ENCODE data around the gene C17orf50. TPM values are rescaled to one million over a fixed set of nuclear protein-coding genes. Genes with fewer than 3 reads are reported as not detected.

C17orf50 gene
- total RNA-seq, 1 experiment from 2014 or later = not detected

DNA sequence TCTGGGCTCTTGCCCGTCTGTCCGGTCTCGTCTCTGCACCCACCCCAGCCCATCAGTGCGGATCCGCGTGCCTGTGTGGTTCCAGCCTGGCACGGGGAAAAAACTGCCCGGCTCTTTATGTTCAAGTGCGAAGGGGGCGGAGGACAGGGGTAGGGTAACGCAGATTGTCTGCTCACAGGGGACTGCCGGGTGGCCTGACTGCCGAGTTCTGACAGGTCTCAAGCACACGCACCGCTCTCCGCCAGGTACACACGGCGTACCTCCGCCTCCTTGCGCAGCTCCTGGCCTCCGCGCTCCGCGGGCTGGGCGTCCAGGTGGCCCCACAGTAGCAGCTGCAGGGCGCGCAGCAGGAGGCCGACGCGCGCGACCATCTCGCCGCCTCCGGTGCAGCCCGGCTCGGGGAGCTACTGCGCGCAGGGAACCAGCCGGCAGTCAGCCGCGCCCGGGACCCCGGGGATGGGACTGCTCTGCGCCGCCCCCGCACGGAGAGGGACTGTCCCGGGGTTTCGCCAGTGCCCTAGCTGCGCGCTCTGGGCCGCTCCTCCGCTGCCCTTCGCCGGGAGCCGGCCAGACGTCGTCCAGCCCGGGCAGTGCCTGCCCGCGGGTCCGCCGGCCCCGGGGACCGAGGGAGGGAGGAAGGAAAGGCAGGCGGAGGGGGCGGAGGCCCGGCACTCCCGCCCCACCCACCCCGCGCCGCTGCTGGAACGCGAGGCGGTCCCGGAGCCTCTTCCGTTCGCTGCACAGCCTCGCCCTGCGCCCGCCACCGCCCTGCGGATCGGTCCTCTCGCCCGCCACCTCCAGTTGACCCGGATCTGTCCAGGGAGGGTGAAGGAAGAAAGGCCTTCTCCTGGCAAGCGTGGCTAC, 34.6 kb downstream of the C17orf50 start, which contains the start of gene MMP28:
TSS of gene MMP28 (minus strand) at position 635 of the 864 bp plus-strand sequence. CDS start at position 371, 264 bp downstream.
- in situ Hi-C loops (cut with HindIII; ENCODE audit: low pct_unique_long_range_greater_than_20kb, low sequenced_read_pairs) = no loop called here
- no peak for DNase-seq (ENCODE audit: low read depth, low spot score)

DNA sequence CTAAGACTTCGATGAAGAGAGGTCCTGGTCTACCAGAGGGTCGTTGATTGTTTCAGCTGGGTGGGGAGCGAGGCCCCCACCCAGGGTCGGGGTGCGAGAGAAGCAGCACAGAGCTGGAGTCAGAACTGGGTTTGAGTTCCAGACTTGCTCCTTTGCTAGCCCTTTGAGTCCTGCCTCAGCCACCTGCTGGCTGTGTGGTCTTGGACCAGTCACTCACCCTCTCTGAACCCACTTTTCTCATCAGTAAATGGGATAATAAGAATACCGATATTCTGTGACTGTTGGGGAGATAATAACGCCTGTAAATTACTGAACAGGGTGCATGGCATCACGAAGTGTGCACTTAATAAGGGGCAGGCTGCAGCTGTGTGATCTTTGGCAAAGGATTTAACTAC, 35.2 kb downstream of the C17orf50 start:
- in situ Hi-C loops (cut with HindIII; ENCODE audit: low pct_unique_long_range_greater_than_20kb, low sequenced_read_pairs) = no loop called here
- DNase-seq (ENCODE audit: low read depth, low spot score) = no peak

DNA sequence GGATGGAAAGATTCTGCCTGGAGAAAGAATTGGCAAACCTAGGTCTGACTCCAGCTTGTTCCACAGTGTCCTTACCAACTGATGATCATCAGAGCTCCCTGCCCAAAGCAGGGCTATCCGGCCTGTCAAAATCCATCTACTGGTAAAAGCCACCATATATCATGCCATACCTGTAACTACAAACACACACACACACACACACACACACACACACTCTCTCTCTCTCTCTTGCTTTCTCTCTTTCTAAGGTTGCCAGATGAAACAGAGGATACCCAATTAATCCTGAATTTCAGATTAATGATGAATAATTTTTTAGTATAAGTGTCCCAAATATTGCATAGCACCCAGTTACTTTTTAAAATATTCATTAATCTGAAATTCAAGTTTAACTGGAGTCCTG, 36.3 kb downstream of the C17orf50 start:
- no peak for DNase-seq (ENCODE audit: low read depth, low spot score)
- in situ Hi-C loops (cut with HindIII; ENCODE audit: low pct_unique_long_range_greater_than_20kb, low sequenced_read_pairs) = no loop called here

DNA sequence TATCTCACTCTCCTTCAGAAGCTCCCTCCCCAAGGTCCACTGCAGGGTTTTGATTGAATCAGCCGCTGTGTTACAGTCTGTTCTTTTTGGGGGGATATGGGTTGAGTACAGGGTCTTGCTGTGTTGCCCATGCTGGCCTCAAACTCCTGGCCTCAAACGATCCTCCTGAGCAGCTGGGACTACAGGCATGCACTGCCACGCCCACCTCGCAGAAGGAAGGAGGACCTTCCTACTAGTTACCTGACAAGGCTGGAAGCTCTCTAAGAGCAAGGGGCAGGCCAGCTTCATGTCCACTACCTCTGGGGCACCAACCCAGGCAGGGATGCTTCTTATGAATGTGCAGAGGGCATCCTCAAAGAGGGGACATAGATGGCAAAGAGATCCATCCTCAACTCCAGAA, 36.7 kb downstream of the C17orf50 start:
- no peak for DNase-seq (ENCODE audit: low read depth, low spot score)
- in situ Hi-C loops (cut with HindIII; ENCODE audit: low pct_unique_long_range_greater_than_20kb, low sequenced_read_pairs) = no loop called here

DNA sequence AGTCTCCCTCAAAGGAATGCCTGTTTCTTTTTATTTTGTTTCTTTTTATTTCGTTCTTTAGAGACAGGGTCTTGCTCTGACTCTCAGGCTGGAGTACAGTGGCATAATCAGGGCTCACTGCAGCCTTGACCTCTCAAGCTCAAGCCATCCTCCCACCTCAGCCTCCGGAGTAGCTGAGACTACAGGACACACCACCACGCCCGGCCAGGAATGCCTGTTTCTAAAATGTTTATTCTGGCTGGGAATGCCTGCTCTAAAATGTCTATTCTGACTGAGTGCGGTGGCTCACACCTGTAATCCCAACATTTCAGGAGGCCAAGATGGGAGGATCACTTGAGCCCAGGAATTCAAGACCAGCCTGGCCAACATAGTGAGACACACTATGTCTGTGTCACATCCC, 37.2 kb downstream of the C17orf50 start:
- in situ Hi-C loops (cut with HindIII; ENCODE audit: low pct_unique_long_range_greater_than_20kb, low sequenced_read_pairs) = no loop called here

DNA sequence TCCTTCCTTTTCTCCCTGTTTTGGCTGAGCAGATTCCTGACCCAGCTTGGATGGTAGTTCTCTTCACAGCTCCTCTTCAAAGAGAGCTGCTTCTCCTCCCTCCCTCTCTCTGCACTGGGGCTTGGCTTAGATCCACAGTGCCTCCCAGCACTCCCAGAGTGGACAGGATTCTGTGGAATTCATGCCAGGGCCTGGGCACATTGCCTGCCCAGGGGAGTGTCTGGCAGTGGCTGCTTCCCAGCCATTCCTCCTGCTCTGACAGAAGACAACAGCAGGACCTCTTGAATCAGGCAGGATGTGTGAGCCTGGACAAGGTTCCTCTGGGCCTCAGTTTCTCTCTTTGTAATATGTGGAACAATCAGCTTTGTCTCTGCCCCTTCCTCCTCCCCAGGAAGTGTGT, 39.3 kb downstream of the C17orf50 start:
- in situ Hi-C loops (cut with HindIII; ENCODE audit: low pct_unique_long_range_greater_than_20kb, low sequenced_read_pairs) = no loop called here
- DNase-seq (ENCODE audit: low read depth, low spot score) = no peak

More for the DNA sequence above, 37.2 kb downstream of the C17orf50 start:
- DNase-seq (ENCODE audit: low read depth, low spot score) = no peak

DNA sequence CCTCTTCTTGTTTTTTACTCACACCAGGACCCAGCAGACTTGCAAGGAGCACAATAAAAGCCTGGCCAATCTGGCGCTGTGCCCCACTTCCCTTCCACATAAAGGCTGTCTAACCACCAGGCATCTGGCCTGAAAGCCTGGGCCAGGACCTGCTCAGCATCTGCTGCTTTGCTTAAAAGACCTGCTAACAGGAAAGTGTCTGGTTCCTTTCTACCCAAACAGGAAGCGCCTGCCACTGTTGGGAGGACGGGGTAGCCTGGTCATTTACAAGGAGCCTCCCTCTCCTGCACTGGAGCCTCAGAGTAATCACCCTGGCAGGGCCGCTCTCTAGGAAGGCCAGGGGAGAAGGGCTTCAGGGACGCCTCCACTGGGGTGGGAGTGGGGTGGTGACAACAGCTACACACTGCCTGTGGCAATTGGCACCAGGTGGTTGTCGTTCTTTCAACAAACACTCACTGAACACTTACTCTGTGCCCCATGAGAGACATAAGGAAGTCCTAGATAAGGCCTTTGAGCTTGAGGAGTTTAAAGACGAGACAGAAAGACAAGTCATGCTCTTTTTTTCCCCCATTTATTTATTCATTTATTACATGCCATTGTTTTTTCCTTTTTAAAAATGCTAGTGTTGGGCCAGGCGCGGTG, 41.0 kb downstream of the C17orf50 start:
- no peak for DNase-seq (ENCODE audit: low read depth, low spot score)

DNA sequence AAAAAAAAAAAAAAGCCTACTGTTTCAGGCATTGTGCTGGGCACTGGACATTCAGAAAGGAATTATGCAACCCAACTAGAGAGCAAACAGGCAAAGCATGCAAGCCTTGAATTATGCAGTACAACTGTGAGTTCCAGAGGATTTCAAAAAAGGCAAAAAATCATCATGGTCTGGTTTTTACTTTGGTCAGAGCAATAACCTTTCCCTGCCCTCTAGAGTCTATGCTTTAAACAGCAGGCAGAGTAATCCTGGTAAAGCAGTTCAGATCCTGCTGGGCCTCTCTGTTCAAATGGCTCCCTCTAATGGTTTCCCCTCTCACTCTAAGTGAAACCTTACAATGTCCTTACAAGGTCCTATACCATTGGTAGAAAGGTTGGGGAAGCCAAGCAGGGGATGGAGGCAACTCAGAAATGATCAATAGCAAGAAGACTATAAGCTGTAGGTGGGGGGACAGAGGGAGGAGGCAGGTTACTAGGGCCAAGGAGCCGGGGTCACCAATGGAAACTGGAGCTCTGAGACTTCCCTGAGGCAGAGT, 44.0 kb downstream of the C17orf50 start:
- in situ Hi-C loops (cut with HindIII; ENCODE audit: low pct_unique_long_range_greater_than_20kb, low sequenced_read_pairs) = no loop called here
- DNase-seq (ENCODE audit: low read depth, low spot score) = peak; percentile 94

More for the DNA sequence above, 41.0 kb downstream of the C17orf50 start:
- in situ Hi-C loops (cut with HindIII; ENCODE audit: low pct_unique_long_range_greater_than_20kb, low sequenced_read_pairs) = no loop called here

DNA sequence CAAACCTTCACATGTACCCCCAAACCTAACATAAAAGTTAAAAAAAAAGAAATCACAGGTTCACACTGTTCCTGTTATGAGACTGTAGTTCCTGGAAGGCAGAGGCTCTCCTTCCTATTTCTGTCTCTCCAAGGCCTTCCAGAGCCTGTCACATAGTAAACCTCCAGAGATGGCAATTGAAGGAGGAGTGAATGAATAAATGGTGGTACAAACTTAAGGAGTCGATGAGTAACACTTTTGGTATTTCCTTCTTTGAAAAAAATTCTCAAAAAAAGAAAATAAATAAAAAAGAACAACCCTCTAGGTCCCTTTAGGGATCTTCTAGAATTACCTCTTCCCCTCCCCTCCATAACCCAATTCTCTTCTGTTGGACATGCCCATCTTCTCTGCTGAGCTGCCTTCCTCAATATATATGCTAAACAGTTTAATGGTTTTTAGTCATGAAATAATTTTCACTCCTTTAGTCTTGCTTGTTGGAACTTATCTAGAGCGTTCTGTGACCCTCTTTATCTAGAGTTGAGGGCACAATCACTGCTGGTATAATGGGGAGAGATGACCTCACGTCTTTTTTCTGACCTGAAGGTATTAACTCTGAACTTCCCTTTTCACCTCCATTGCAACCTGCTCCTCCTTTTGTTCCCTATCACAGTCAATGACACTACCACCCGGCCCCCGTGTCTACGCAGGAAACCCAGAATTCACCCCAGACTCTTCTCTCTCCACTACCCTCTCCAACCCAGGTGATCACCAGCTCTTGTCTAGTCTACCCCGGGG, 46.9 kb downstream of the C17orf50 start:
- in situ Hi-C loops (cut with HindIII; ENCODE audit: low pct_unique_long_range_greater_than_20kb, low sequenced_read_pairs) = no loop called here
- no peak for DNase-seq (ENCODE audit: low read depth, low spot score)

DNA sequence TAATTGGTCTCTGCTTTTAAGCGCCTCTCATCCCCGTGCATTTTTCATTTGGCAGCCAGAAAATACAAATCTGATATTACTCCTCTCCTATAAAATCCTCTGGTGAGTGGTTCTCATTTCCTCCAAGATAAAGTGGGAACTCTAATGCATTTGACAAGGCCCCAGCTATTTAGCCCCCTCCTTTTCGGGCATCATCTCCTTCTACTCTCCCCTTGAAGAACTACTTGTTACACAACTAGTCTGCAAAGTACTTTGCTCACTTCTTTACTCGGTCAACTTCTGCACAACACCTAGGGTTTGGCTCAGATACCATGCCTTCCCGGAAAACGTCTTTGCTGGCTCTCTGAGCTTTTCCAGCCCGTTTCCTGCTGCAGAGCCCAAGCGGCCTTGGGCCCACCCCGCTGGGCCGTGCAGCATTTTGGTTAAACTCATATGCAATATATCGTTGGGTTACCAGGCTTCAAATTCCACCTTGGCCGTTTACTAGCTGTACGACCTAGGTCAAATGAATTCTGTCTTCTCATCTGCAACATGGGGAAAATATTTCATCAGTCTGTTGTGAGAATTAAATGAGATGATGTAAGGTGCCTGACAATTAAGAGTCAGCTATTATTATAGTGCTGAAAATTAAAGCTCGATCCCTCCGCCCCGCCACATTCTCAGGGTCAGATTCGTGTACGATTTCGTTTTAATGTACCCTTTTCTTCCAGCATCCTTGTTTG, 47.7 kb downstream of the C17orf50 start:
- in situ Hi-C loops (cut with HindIII; ENCODE audit: low pct_unique_long_range_greater_than_20kb, low sequenced_read_pairs) = no loop called here
- no peak for DNase-seq (ENCODE audit: low read depth, low spot score)

DNA sequence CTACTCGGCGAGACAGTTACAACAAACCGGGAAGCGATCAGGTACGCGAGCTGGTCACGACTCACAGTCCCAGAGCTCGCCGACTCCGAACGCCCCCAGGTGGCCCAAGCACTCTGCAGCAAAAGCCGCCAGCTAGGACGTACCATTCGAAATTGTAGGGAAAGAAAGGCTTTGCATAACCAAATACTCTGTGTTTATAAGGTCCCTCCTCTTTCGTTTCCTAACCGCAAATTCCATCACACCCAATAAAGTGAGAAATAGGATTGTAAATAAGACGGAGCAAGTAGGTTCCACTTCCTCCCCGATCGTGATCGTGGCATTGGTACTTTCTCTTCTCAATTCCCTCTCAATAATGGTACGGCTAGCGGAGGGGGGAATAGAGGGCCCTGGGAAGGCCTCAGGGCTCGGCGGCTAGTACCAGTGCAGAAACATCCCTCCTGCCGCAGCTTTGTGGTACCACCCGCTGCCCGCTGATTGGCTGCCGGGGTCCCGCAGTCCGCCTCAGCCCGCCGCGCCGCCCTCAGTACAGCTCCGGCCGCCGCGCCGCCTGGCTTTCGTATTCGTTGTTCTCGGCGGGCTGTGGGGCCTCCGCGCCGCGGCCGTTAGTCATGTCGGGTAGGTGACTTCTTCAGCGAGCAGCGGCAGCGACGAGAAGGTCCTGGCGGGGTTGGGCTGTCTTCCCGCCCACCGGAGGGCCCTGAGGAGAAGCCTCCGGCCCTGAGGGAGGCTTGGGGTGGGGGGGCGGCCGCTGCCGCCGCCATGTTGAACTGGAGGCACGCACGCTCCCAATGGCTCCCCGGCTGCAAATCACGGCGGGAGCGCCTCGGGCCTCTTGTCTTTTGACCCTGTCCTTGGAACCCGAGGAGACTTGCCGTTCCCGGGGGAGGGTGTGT, 48.5 kb downstream of the C17orf50 start, which contains the start of gene TAF15:
TSS of gene TAF15 (plus strand) at position 523 of the 893 bp plus-strand sequence. CDS start at position 609, 86 bp downstream.
- DNase-seq (ENCODE audit: low read depth, low spot score) = peak; percentile 97
- in situ Hi-C loops (cut with HindIII; ENCODE audit: low pct_unique_long_range_greater_than_20kb, low sequenced_read_pairs) = no loop called here

DNA sequence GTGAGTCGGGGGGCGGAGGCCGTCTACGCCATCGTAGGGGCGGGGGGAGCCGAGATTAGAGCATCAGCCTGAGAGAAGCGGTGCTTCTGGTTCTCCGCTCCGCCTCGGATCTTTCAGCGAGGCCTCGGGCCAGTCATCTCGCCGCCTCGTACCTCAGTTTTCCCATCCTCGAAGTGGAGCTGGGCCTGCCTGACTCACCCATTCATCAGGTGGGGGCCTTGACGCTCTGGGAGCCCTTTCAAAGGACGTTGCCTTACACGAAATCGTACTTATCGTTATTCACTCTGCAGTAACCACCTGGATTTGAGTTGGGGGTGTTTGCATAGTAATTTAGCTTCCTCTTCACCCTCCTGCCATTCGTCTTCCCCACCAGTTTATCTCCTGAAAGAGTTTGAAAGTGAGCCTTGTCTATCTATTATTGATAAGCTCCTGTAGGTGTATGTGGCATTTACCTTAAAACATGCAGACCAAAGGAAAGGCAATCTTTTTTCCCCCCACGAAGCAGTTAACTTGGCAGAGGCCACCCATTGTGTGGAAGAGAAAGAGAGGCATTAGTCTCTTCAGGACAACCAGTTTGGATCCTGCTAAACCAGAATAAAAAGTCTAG, 49.3 kb downstream of the C17orf50 start:
- in situ Hi-C loops (cut with HindIII; ENCODE audit: low pct_unique_long_range_greater_than_20kb, low sequenced_read_pairs) = no loop called here
- peak; percentile 15 for DNase-seq (ENCODE audit: low read depth, low spot score)

DNA sequence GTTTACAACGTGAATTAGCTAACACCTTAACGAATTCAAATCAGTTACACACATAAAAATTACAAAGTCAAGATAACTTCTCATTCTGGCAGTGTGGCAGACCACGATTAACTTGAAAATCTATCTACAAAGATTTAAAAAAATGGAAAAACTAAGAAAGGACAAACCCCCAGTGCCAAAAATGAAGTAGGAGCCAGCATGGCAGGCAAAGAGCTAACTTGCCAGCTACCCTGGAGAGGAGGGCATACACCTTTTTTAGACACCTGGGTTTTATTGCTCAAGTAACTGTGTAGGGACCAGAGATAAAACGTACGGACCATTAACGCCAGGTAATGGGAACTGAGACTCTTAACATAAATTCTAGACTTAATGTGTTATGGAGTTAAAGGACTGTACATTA, 51.1 kb downstream of the C17orf50 start:
- in situ Hi-C loops (cut with HindIII; ENCODE audit: low pct_unique_long_range_greater_than_20kb, low sequenced_read_pairs) = no loop called here
- DNase-seq (ENCODE audit: low read depth, low spot score) = no peak

DNA sequence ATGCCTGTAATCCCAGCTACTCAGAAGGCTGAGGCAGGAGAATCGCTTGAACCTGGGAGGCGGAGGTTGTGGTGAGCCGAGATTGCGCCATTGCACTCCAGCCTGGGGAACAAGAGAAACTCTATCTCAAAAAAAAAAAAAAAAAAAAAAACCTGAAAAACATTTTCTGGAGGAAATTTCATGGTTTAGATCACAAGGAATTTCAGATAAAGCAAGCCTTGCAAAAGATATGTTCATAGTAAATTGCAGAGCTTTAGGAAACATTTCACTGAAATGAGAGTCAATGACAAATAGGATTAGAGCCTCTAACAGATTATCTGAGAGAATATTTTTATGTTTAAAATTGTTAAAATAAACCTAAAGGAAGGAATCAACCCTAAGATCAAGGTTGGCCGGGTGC, 51.8 kb downstream of the C17orf50 start:
- in situ Hi-C loops (cut with HindIII; ENCODE audit: low pct_unique_long_range_greater_than_20kb, low sequenced_read_pairs) = no loop called here

More for the DNA sequence above, 51.8 kb downstream of the C17orf50 start:
- DNase-seq (ENCODE audit: low read depth, low spot score) = no peak
